Uterine smooth muscle cell (primary cell): Measurements from ENCODE around the gene TMEM132E. TPM values are rescaled to one million over a fixed set of nuclear protein-coding genes. Genes with fewer than 3 reads are reported as not detected.

ENCODE experiments used
- total RNA-seq: library from RNA; depleted of rRNA; stranded (reverse); fragments of >200 nt; gene quantifications from 2 replicates; pipeline ENCODE4 v1.2.3, GENCODE V29; 2014

Gene TMEM132E
- under 0.01 TPM in 2 replicates for total RNA-seq

GRCh38 chr17:34579017-34579946 is at the start of gene TMEM132E:
TMEM132E (plus strand) TSS chr17:34579582; CDS start chr17:34581077, 1,495 bp downstream.

Other genes starting within 250 kb of the TMEM132E start
- 0.62 TPM in 1 of 2 replicates, not detected in the other for gene CCL13, start 223.1 kb upstream of the TMEM132E start, total RNA-seq
- not detected in 2 replicates for gene CCL1, start 216.3 kb upstream of the TMEM132E start, total RNA-seq